ENCODE measurements around the gene RFX1. TPM values are rescaled to one million over a fixed set of nuclear protein-coding genes. Genes with fewer than 3 reads are reported as not detected.
A peak's percentile ranks its signal among the peaks of the same experiment; 100 is the strongest.
"Not testable (repeated sequence)": the region's sequence is repeated elsewhere in the genome, so short reads cannot be mapped to it uniquely, and the experiment has no call there.

RFX1 gene
- polyA plus RNA-seq, result 3.7 TPM

DNA sequence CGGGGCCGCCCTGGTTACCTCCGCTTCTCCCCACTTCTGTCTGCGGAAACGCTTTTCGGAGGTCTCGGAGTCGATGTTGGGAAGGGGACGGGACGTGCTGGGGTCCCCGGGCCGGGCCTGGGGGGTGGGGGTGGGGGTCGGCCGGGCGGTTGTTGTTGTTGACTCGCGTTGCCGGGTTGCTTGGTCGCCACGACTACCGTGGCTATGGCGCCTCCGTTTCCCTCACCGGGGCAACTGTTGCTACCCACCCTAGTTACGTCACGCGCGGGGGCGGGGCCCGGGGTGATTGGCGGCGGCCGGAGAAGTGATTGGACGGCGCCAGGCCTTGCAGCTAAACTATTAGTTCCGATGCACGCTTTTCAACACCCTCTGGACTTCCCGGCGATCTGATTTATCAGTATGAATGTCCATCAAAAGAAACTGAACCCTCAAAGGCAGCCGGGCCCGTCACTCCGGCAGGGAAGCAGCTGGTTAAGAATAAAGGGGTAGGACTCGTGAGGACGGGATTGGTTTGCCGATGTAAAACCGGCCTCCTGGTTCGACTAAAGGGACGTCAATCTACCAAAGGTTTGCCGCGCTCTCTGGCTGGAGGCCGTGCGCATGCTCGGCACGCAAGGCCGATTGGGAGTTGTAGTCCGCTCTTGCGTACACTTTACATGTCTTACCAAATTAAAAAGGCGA lies at the start of gene RFX1:
Gene RFX1, minus strand, starts transcription at position 236 of the 681 bp plus-strand sequence. CDS start 12,477 bp downstream, outside the sequence.
- peak within 1 kb of the TSS; percentile 98 to 100 (median 99) for H3K27ac Mint-ChIP-seq
- no peaks in the 10 kb centered on the region for H3K9me3 Mint-ChIP-seq
- H3K36me3 Mint-ChIP-seq, result peaks cover 1% of the 10 kb centered on the region
- peak within 1 kb of the TSS; percentile 95 to 96 (median 95) for H3K4me3 Mint-ChIP-seq
- H3K27me3 Mint-ChIP-seq, result no peaks in the 10 kb centered on the region
- H3K4me1 Mint-ChIP-seq, result peaks cover 25 to 33% (median 33%) of the 10 kb centered on the region in 3 donors

DNA sequence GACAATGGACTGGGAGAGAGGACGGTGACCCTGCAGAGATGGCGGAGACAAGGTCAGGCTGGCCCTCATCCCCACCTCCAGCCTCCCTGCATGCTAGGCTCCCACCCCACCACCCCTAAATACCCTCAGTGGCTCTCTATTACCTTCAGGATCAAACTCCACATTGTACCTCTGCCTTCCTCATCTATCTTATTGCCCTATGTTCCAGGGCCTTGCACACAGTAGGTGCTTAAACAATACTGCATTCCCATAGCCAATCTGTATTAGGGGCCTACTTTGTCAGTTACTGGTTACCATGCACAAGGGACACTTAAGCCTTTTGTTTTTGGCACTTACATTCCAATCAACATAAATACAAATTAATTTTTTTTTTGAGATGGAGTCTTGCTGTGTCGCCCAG lies 49.3 kb upstream of the RFX1 start:
- H3K27ac Mint-ChIP-seq, result peak overlapping the region in 1 of 3 donors; percentile 17
- peaks cover 0 to 4% (median 3%) of the 10 kb centered on the region in 3 donors for H3K4me1 Mint-ChIP-seq
- H3K36me3 Mint-ChIP-seq, result peaks cover 5% of the 10 kb centered on the region
- peaks cover 23% of the 10 kb centered on the region for H3K27me3 Mint-ChIP-seq
- no peak overlapping the region for H3K4me3 Mint-ChIP-seq
- peaks cover 0 to 2% (median 0%) of the 10 kb centered on the region in 3 donors for H3K9me3 Mint-ChIP-seq

GRCh38 chr19:14054721-14055120 lies 48.6 kb upstream of the RFX1 start:
- H3K4me3 Mint-ChIP-seq, result no peak overlapping the region
- H3K4me1 Mint-ChIP-seq, result peaks cover 0 to 4% (median 3%) of the 10 kb centered on the region in 3 donors
- peaks cover 5% of the 10 kb centered on the region for H3K36me3 Mint-ChIP-seq
- no peak overlapping the region for H3K27ac Mint-ChIP-seq
- peaks cover 20% of the 10 kb centered on the region for H3K27me3 Mint-ChIP-seq
- H3K9me3 Mint-ChIP-seq, result peaks cover 0 to 2% (median 0%) of the 10 kb centered on the region in 3 donors

DNA sequence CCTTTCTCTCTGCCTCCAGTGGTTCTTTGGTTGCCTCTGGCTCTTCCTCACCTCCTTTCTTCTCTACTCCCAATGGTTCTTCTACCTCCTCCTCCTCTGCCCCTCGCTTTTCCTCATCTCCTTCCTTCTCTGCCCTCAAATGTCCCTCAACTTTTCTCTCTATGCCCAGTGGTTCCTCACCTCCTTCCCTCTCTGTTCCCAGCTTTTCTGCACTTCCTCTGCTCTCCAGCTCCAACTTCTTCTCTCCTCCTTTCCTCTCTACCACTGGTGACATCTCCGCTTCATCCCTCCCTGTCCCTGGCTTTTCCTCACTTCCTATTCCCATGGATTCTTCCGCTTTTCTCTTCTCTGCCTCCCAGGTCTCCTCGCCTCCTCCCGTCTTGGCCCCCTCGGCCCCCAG lies 48.0 kb upstream of the RFX1 start:
- Mint-ChIP-seq H3K4me3 (no peak overlapping the region), H3K9me3 (peaks cover 0 to 2% (median 0%) of the 10 kb centered on the region in 3 donors), H3K27me3 (peaks cover 15% of the 10 kb centered on the region), H3K36me3 (peaks cover 5% of the 10 kb centered on the region), H3K27ac (peak overlapping the region in 1 of 3 donors; percentile 10), H3K4me1 (peaks cover 0 to 4% (median 3%) of the 10 kb centered on the region in 3 donors)

- Mint-ChIP-seq H3K9me3 (peaks cover 0 to 2% (median 0%) of the 10 kb centered on the region in 3 donors), H3K27ac (peak overlapping the region in 1 of 3 donors; percentile 82), H3K36me3 (peaks cover 8% of the 10 kb centered on the region), H3K4me1 (peaks cover 0 to 3% (median 1%) of the 10 kb centered on the region in 3 donors), H3K4me3 (no peak overlapping the region), H3K27me3 (peaks cover 10% of the 10 kb centered on the region)
Observed at GRCh38 chr19:14053500-14053899, 47.4 kb upstream of the RFX1 start.

- Mint-ChIP-seq H3K4me3 (no peak overlapping the region), H3K9me3 (peaks cover 0 to 2% (median 0%) of the 10 kb centered on the region in 3 donors), H3K27ac (peak overlapping the region in 1 of 3 donors; percentile 82), H3K4me1 (peaks cover 0 to 1% (median 0%) of the 10 kb centered on the region in 3 donors), H3K27me3 (peaks cover 10% of the 10 kb centered on the region), H3K36me3 (peaks cover 11% of the 10 kb centered on the region)
Observed at GRCh38 chr19:14053032-14053431, 46.9 kb upstream of the RFX1 start.

DNA sequence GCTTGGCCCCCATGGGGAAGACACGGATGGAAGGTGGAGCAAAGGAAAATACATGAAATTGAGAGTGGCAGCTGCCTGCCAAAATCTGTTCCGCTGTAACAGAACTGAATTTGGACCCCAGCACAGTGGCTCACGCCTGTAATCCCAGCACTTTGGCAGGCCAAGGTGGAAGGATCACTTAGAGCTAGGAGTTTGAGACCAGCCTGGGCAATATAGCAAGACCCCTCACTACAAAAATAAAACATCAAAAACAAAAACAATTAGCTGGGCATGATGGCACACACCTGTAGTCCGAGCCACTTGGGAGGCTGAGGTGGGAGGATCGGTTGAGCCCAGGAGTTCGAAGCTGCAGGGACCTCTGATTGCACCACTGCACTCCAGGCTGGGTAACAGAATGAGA lies 46.4 kb upstream of the RFX1 start:
- H3K36me3 Mint-ChIP-seq, result peaks cover 11% of the 10 kb centered on the region
- H3K4me3 Mint-ChIP-seq, result no peak overlapping the region
- peaks cover 6% of the 10 kb centered on the region for H3K27me3 Mint-ChIP-seq
- peaks cover 0 to 2% (median 0%) of the 10 kb centered on the region in 3 donors for H3K9me3 Mint-ChIP-seq
- peak overlapping the region in 1 of 3 donors; percentile 82 for H3K27ac Mint-ChIP-seq
- H3K4me1 Mint-ChIP-seq, result peaks cover 0 to 1% (median 0%) of the 10 kb centered on the region in 3 donors

DNA sequence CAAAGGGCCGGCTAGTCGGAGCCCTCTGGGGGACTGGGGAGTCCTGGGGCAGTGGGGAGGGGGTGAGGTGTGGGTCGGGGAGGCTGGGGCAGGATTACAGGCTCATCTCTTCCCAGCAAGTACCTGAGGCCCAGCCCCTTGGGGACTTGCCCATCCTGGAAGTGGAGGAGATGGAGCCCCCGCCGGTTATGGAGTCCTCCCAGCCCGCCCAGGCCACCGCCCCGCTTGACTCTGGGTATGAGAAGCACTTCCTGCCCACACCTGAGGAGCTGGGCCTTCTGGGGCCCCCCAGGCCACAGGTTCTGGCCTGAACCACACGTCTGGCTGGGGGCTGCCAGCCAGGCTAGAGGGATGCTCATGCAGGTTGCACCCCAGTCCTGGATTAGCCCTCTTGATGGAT lies 45.9 kb upstream of the RFX1 start:
- Mint-ChIP-seq H3K27me3 (peaks cover 3% of the 10 kb centered on the region), H3K27ac (no peak overlapping the region), H3K36me3 (peaks cover 11% of the 10 kb centered on the region), H3K4me1 (peaks cover 0 to 1% (median 0%) of the 10 kb centered on the region in 3 donors), H3K4me3 (no peak overlapping the region), H3K9me3 (peaks cover 0 to 2% (median 0%) of the 10 kb centered on the region in 3 donors)

GRCh38 chr19:14050961-14051360 lies 44.8 kb upstream of the RFX1 start:
- H3K4me3 Mint-ChIP-seq, H3K9me3 Mint-ChIP-seq, H3K4me1 Mint-ChIP-seq, H3K27me3 Mint-ChIP-seq: not testable (repeated sequence)
- peak overlapping the region in 1 of 3 donors; percentile 23 for H3K27ac Mint-ChIP-seq
- H3K36me3 Mint-ChIP-seq, result peaks cover 11% of the 10 kb centered on the region

- H3K9me3 Mint-ChIP-seq, result peaks cover 0 to 2% (median 0%) of the 10 kb centered on the region in 3 donors
- H3K4me1 Mint-ChIP-seq, result peaks cover 0 to 1% (median 0%) of the 10 kb centered on the region in 3 donors
- no peak overlapping the region for H3K4me3 Mint-ChIP-seq
- no peaks in the 10 kb centered on the region for H3K27me3 Mint-ChIP-seq
- H3K36me3 Mint-ChIP-seq, result peaks cover 11% of the 10 kb centered on the region
- no peak overlapping the region for H3K27ac Mint-ChIP-seq
Observed at GRCh38 chr19:14050512-14050911, 44.4 kb upstream of the RFX1 start.

DNA sequence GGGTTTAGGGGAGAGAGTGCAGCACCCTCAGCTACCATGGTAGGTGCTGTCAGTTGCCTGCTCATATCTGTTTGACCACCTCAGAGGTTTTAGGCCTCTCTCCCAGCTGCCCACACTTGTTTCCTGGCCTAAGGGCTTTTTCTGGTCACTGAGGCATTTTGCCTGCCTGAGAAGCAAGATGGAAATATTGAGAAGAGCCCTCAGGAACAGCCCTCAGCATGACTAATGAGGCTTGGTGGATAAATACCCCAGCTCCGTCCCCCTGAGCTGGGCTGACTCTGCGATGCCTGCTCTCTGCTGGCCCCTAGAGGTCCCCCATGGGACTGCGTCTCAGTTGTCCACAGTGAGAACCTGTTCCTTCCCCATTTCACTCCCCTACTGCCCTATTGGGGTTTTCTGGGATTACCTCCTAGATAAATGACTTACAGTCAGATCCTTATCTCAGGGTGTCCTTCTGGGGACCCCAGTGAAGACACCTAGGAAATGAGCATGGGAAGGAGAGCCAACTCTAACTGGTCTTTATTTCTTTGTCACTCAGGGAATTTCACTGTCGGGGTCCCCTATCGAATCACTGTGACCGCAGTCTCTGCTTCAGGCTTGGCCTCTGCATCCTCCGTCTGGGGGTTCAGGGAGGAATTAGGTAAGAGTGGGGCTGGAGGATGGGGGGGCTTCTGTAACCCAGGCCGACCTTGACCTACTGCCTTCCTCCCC lies 42.5 kb upstream of the RFX1 start:
- H3K27me3 Mint-ChIP-seq, result no peaks in the 10 kb centered on the region
- H3K9me3 Mint-ChIP-seq, result peaks cover 0 to 2% (median 0%) of the 10 kb centered on the region in 3 donors
- H3K27ac Mint-ChIP-seq, result peak overlapping the region in 2 of 3 donors; percentile 58 to 76
- peaks cover 0 to 1% (median 0%) of the 10 kb centered on the region in 3 donors for H3K4me1 Mint-ChIP-seq
- no peak overlapping the region for H3K4me3 Mint-ChIP-seq
- H3K36me3 Mint-ChIP-seq, result peaks cover 11% of the 10 kb centered on the region

DNA sequence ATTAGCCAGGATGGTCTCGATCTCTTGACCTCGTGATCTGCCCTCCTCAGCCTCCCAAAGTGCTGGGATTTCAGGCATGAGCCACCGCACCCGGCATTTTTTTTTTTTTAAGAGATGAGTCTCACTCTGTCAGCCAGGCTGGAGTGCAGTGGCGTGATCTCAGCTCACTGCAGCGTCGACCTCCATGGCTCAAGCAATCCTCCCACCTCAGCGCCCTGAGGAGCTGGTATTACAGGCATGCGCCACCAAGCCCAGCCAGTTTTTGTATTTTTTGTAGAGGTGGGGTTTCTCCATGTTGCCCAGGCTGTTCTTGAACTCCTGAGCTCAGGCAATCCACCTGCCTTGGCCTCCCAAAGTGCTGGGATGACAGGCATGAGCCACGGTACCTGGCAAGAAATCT lies 41.7 kb upstream of the RFX1 start:
- not testable (repeated sequence) for H3K4me3 Mint-ChIP-seq, H3K36me3 Mint-ChIP-seq, H3K4me1 Mint-ChIP-seq, H3K27me3 Mint-ChIP-seq, H3K27ac Mint-ChIP-seq, H3K9me3 Mint-ChIP-seq

DNA sequence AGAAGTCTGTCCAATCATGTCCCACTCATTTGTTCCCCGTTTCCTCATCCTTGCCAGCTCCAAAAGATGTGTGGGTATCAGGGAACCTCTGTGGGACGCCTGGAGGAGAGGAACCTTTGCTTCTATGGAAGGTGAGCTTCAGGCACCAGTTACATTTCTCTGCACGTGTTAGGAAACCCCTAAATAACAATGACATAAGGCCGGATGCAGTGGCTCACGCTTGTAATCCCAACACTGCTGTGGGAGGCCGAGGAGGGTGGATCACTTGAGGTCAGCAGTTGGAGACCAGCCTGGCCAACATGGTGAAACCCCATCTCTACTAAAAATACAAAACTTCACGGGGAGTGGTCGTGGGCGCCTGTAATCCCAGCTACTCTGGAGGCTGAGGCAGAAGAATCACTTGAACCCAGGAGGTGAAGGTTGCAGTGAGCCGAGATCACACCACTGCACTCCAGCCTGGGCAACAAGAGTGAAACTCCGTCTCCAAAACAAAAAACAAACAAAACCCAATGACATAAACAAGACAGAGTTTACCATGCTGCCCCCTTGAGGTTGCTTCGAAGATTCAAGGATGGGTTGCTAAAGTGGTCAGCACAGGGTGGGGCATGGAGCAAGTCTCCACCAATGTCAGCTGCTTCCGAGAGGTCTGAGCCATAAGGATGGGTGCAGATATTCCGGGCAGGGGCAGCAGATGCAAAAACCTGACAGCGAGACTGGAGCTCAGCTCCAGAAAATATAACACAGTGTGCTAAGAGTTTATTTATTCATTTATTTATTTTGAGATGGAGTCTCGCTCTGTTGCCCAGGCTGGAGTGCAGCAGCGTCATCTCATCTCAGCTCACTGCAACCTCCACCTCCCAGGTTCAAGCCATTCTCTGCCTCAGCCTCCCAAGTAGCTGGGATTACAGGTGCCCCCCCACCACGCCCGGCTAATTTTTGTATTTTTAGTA lies 36.8 kb upstream of the RFX1 start:
- H3K27ac Mint-ChIP-seq, result peak overlapping the region; percentile 88 to 98 (median 97)
- H3K4me3 Mint-ChIP-seq, result peak overlapping the region in 3 of 4 donors; percentile 7 to 80 (median 34)
- peaks cover 10 to 16% (median 13%) of the 10 kb centered on the region in 3 donors for H3K4me1 Mint-ChIP-seq
- H3K36me3 Mint-ChIP-seq, H3K9me3 Mint-ChIP-seq, H3K27me3 Mint-ChIP-seq: not testable (repeated sequence)

DNA sequence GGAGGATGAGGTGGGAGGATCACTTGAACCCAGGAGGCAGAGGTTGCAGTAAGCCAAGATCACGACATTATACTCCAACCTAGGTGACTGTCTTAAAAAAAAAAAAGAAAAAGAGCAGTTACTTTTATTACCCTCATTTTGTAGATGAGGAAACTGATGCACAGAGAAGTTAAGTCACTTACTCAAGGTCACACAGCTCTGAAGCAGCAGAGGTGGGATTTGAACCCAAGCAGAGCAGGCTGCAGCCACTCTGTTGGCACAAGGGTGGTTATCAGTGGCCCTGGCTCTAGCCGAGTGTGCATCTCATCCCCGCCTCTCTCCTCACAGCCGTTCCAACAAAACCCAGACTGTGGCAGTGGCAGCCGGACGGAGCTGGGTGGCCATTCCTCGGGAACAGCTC lies 33.1 kb upstream of the RFX1 start:
- H3K36me3 Mint-ChIP-seq, result peaks cover 3% of the 10 kb centered on the region
- H3K4me3 Mint-ChIP-seq, result no peak overlapping the region
- H3K27ac Mint-ChIP-seq, result no peak overlapping the region
- no peaks in the 10 kb centered on the region for H3K27me3 Mint-ChIP-seq
- no peaks in the 10 kb centered on the region for H3K9me3 Mint-ChIP-seq
- H3K4me1 Mint-ChIP-seq, result peaks cover 10 to 18% (median 18%) of the 10 kb centered on the region in 3 donors
